Renal pelvis (tissue), 12 donors: Measurements from ENCODE around the gene CCNB1. TPM values are rescaled to one million over a fixed set of nuclear protein-coding genes. Genes with fewer than 3 reads are reported as not detected.
"Not testable (repeated sequence)": the region's sequence is repeated elsewhere in the genome, so short reads cannot be mapped to it uniquely, and the experiment has no call there.

Source experiments
- DNase-seq: peaks from one replicate; pipeline ENCODE4 v3.0.0-alpha.2; 2013
- long read RNA-seq, 16 experiments: transcript quantifications; one replicate each; lab custom pipeline, GENCODE V29; 2026
- polyA plus RNA-seq, 3 donors: library from polyadenylated mRNA; unstranded; fragments of 120-200 nt; gene quantifications; one replicate each; pipeline ENCODE4 v1.2.1, GENCODE V29; 2013; ENCODE audit not compliant: insufficient read length in 3 of 3

The CCNB1 gene
- 100 to 1,000 TPM in 1 of 3 donors, 10 to 100 TPM in 2; 92.7 to 104 (median 93.2) TPM for polyA plus RNA-seq
- long read RNA-seq, donor 1, transcript CCNB1-201 (9 exons, 2,169 nt): major isoform, 36 of 37 reads
- long read RNA-seq, donor 1, partial matches to known transcripts: 0 of 37 reads
- long read RNA-seq, donor 1, other reads (novel, unspliced or antisense): 0 of 37 reads
- long read RNA-seq, donor 2, transcript CCNB1-201 (9 exons, 2,169 nt): major isoform, 57 of 67 reads
- long read RNA-seq, donor 2, partial matches to known transcripts: 7 of 67 reads
- long read RNA-seq, donor 2, other reads (novel, unspliced or antisense): 0 of 67 reads
- long read RNA-seq, donor 3, transcript CCNB1-201 (9 exons, 2,169 nt): major isoform, 29 of 33 reads
- long read RNA-seq, donor 3, partial matches to known transcripts: 0 of 33 reads
- long read RNA-seq, donor 3, other reads (novel, unspliced or antisense): 0 of 33 reads
- long read RNA-seq, donor 4, transcript CCNB1-201 (9 exons, 2,169 nt): major isoform, 50 of 52 reads
- long read RNA-seq, donor 4, partial matches to known transcripts: 0 of 52 reads
- long read RNA-seq, donor 4, other reads (novel, unspliced or antisense): 0 of 52 reads
- long read RNA-seq, donor 5, transcript CCNB1-201 (9 exons, 2,169 nt): major isoform, 16 of 16 reads
- long read RNA-seq, donor 5, partial matches to known transcripts: 0 of 16 reads
- long read RNA-seq, donor 5, other reads (novel, unspliced or antisense): 0 of 16 reads
- long read RNA-seq, donor 6, transcript CCNB1-201 (9 exons, 2,169 nt): major isoform, 35 of 44 reads
- long read RNA-seq, donor 6, partial matches to known transcripts: 6 of 44 reads
- long read RNA-seq, donor 6, other reads (novel, unspliced or antisense): 0 of 44 reads
- long read RNA-seq, donor 7, transcript CCNB1-201 (9 exons, 2,169 nt): major isoform, 27 of 27 reads
- long read RNA-seq, donor 7, partial matches to known transcripts: 0 of 27 reads
- long read RNA-seq, donor 7, other reads (novel, unspliced or antisense): 0 of 27 reads
- long read RNA-seq, donor 8, transcript CCNB1-201 (9 exons, 2,169 nt): major isoform, 19 of 19 reads
- long read RNA-seq, donor 8, partial matches to known transcripts: 0 of 19 reads
- long read RNA-seq, donor 8, other reads (novel, unspliced or antisense): 0 of 19 reads
- long read RNA-seq, donor 9, transcript CCNB1-201 (9 exons, 2,169 nt): major isoform, 38 of 39 reads
- long read RNA-seq, donor 9, partial matches to known transcripts: 0 of 39 reads
- long read RNA-seq, donor 9, other reads (novel, unspliced or antisense): 0 of 39 reads
- long read RNA-seq, donor 10, transcript CCNB1-201 (9 exons, 2,169 nt): major isoform, 22 of 24 reads
- long read RNA-seq, donor 10, partial matches to known transcripts: 0 of 24 reads
- long read RNA-seq, donor 10, other reads (novel, unspliced or antisense): 0 of 24 reads
- long read RNA-seq, donor 11, transcript CCNB1-201 (9 exons, 2,169 nt): major isoform, 25 of 25 reads
- long read RNA-seq, donor 11, partial matches to known transcripts: 0 of 25 reads
- long read RNA-seq, donor 11, other reads (novel, unspliced or antisense): 0 of 25 reads
- long read RNA-seq, donor 12, transcript CCNB1-201 (9 exons, 2,169 nt): major isoform, 64 of 69 reads
- long read RNA-seq, donor 12, transcript CCNB1-207 (2 exons, 463 nt): minor isoform, 5 of 69 reads
- long read RNA-seq, donor 12, partial matches to known transcripts: 0 of 69 reads
- long read RNA-seq, donor 12, other reads (novel, unspliced or antisense): 0 of 69 reads
- long read RNA-seq, donor 13, transcript CCNB1-201 (9 exons, 2,169 nt): major isoform, 16 of 17 reads
- long read RNA-seq, donor 13, partial matches to known transcripts: 0 of 17 reads
- long read RNA-seq, donor 13, other reads (novel, unspliced or antisense): 0 of 17 reads
- long read RNA-seq, donor 14, transcript CCNB1-201 (9 exons, 2,169 nt): major isoform, 51 of 57 reads
- long read RNA-seq, donor 14, partial matches to known transcripts: 5 of 57 reads
- long read RNA-seq, donor 14, other reads (novel, unspliced or antisense): 0 of 57 reads
- long read RNA-seq, donor 15, transcript CCNB1-201 (9 exons, 2,169 nt): major isoform, 54 of 59 reads
- long read RNA-seq, donor 15, partial matches to known transcripts: 5 of 59 reads
- long read RNA-seq, donor 15, other reads (novel, unspliced or antisense): 0 of 59 reads
- long read RNA-seq, donor 16, transcript CCNB1-201 (9 exons, 2,169 nt): major isoform, 34 of 38 reads
- long read RNA-seq, donor 16, partial matches to known transcripts: 0 of 38 reads
- long read RNA-seq, donor 16, other reads (novel, unspliced or antisense): 0 of 38 reads

DNA sequence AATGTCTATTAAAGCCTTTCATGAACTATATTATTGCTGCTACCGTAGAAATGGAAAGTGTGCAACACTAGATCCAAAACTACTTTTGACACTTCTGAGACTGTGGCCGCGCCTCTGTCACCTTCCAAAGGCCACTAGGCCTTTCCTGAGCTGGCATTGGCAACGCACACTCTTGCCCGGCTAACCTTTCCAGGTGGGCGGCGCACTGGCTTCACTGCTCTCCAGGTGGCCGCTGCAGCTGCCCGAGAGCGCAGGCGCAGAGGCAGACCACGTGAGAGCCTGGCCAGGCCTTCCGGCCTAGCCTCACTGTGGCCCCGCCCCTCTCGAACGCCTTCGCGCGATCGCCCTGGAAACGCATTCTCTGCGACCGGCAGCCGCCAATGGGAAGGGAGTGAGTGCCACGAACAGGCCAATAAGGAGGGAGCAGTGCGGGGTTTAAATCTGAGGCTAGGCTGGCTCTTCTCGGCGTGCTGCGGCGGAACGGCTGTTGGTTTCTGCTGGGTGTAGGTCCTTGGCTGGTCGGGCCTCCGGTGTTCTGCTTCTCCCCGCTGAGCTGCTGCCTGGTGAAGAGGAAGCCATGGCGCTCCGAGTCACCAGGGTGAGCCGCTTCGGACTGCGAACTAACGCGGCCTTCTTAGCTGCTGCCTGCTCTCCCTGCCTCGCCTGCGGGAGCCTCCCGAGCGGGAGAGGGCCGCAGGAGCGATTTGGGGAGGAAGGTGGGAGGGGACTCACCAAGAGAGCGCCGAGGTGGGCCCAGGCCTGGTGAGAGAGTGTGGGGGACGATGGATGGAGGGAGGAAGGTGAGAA lies at the start of gene CCNB1:
CCNB1 (plus strand) TSS at position 465 of the 807 bp plus-strand sequence; CDS start at position 578, 113 bp downstream.
- DNase-seq: peak; percentile 97

- DNase-seq: no peak
These were observed 37.5 kb upstream of the CCNB1 start for GRCh38 chr5:69129413-69129812.

DNA sequence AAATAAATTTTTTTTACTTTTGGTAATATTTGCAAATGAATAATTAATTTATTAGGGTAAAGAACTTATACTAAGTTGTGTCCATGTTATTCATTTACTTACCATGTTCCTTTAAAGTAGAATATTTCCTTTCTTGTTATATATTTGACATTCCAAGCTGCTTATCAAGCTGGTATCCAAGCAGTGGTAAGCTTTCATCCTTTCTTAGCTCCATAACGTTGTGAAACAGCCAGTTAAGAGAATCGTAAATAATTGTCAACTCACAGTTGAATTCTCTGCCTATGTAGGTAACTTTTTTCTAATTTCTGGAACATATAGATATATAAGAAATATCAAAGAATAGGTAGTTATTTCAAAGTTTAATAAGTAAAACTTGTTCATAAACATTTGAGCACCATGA lies 36.7 kb upstream of the CCNB1 start:
- DNase-seq: no peak

- no peak for DNase-seq
These were observed 35.6 kb upstream of the CCNB1 start for GRCh38 chr5:69131304-69131703.

DNA sequence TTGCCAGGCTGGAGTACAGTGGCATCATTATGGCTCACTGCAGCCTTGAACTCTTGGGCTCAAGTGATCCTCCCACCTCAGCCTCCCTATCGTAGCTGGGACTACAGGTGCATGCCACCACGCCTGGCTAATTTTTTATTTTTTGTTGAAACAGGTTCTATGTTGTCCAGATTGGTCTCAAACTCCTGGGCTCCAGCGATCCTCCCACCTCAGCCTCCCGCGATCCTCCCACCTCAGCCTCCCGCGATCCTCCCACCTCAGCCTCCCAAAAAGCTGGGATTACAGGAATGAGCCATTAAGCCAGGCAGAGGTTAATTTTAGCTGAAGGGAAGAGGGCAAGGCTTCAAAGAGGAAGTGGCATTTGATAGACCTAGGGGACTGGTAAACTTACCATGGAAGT lies 32.8 kb upstream of the CCNB1 start:
- DNase-seq: no peak

DNA sequence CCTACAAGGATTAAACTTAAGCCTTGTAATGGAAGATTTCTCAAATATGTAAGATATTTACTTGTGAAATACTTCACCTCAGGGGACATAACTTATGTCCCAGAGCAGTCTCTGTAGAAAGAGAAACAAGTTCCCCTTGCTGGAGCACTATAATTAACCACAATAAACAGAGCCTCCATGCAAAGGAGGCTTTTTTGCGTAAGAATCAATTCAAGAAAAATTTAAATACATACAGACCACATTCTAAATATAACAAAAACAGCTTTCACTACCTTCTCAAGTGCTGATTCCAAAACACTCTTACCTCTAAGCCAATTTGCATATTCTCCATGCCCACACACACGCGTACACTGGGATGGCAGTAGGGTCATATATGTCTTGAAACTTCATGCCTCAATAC lies 30.7 kb upstream of the CCNB1 start:
- DNase-seq: no peak

DNA sequence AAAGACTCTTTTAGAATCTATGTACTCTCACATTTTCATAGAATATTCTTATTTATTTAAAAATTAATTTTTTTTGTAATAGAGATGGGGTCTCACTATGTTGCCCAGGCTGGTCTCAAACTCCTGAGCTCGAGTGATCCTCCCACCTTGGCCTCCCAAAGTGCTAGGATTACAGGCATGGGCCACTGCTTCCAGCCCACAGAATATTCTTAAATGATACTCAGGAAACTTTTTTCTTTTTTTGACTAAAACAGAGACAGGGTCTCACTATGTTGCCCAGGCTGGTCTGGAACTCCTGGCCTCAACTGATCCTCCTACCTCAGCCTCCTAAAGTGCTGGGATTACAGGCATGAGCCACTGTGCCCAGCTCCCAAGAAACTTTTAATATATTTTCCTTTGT lies 29.7 kb upstream of the CCNB1 start:
- not testable (repeated sequence) for DNase-seq

- DNase-seq: no peak
These were observed 29.1 kb upstream of the CCNB1 start for GRCh38 chr5:69137807-69138206.

- no peak for DNase-seq
These were observed 28.2 kb upstream of the CCNB1 start for GRCh38 chr5:69138766-69139165.

GRCh38 chr5:69140239-69140638 lies 26.7 kb upstream of the CCNB1 start:
- not testable (repeated sequence) for DNase-seq

- DNase-seq: no peak
These were observed 26.1 kb upstream of the CCNB1 start for GRCh38 chr5:69140827-69141226.

- DNase-seq: not testable (repeated sequence)
These were observed 18.4 kb upstream of the CCNB1 start for GRCh38 chr5:69148576-69148975.

GRCh38 chr5:69148981-69149675 lies 17.8 kb upstream of the CCNB1 start:
- no peak for DNase-seq

GRCh38 chr5:69149676-69150010 lies 17.3 kb upstream of the CCNB1 start:
- DNase-seq: no peak

- DNase-seq: no peak
These were observed 14.2 kb upstream of the CCNB1 start for GRCh38 chr5:69152731-69153130.

DNA sequence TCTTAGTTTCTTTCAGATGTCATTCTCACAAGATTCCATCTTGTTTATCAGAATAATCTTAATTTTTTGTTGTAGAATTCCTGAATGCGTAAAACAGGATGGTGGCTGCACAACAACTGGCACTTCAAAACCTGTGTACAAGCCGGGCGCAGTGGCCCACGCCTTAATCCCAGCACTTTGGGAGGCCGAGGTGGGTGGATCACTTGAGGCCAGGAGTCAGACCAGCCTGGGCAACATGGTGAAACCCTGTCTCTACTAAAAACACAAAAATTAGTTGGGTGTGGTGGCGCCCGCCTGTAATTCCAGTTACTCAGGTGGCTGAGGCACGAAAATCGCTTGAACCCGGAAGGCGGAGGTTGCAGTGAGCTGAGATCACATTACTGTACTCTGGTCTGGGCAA lies 10.5 kb upstream of the CCNB1 start:
- no peak for DNase-seq

- DNase-seq: no peak
These were observed 8.9 kb upstream of the CCNB1 start for GRCh38 chr5:69158039-69158438.

DNA sequence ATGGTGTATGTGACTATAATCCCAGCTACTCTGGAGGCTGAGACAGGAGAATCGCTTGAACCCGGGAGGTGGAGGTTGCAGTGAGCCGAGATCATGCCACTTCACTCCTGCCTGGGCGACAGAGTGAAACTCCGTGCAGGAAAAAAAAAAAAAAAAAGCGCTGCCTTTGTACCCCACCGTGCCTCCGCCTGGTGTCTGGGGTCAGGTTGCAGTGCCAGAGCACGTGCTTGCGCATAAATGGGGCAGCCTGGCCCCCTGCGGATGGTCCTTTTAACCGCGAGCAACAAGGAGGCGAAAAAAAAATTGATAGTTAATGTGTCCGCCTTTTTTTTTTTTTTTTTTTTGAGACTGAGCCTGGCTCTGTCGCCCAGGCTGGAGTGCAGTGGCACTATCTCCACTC lies 6.3 kb upstream of the CCNB1 start:
- DNase-seq: no peak
